Body of pancreas (tissue), 4 donors: ENCODE measurements around the gene FADS3.

Experiments
- CTCF ChIP-seq, 7 experiments: fragments of 450-650 bp in 4 of 7; fragments of 200-600 bp in 3 of 7; sonication (generic) in 3 of 7; IDR thresholded peaks; one replicate each; pipeline ENCODE4 v1.5.1; 2016 to 2019; ENCODE audit warnings: antibody characterized with exemption in 7 of 7
- POLR2A ChIP-seq, 3 donors: fragments of 450-650 bp; IDR thresholded peaks; one replicate each; pipeline ENCODE4 v1.6.1; 2016; ENCODE audit warnings: antibody characterized with exemption in 3 of 3, mild to moderate bottlenecking in 2 of 3

- TF ChIP-seq CTCF (IDR thresholded peaks at IDR 0.05) (no peak), POLR2A (IDR thresholded peaks at IDR 0.05) (no peak)
These were observed 27.0 kb upstream of the FADS3 start for GRCh38 chr11:61918251-61918937.
